Measurements from ENCODE around the gene GPC3. TPM values are rescaled to one million over a fixed set of nuclear protein-coding genes. Genes with fewer than 3 reads are reported as not detected.

The GPC3 gene
- total RNA-seq, 1 experiment from 2014 or later = 32.4 TPM

- TF ChIP-seq ZNF281 (CRISPR knock-in tag; IDR thresholded peaks at IDR 0.05) (no peak), NFYB (CRISPR knock-in tag; conservative IDR thresholded peaks at IDR 0.05; ENCODE audit: low read depth) (no peak), E2F5 (CRISPR knock-in tag; IDR thresholded peaks at IDR 0.05) (no peak)
- TF ChIP-seq, protein P1, sequence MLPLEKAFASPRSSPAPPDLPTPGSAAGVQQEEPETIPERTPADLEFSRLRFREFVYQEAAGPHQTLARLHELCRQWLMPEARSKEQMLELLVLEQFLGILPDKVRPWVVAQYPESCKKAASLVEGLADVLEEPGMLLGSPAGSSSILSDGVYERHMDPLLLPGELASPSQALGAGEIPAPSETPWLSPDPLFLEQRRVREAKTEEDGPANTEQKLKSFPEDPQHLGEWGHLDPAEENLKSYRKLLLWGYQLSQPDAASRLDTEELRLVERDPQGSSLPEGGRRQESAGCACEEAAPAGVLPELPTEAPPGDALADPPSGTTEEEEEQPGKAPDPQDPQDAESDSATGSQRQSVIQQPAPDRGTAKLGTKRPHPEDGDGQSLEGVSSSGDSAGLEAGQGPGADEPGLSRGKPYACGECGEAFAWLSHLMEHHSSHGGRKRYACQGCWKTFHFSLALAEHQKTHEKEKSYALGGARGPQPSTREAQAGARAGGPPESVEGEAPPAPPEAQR (CRISPR knock-in tag; IDR thresholded peaks at IDR 0.05) = no peak
- TF ChIP-seq, protein P2, sequence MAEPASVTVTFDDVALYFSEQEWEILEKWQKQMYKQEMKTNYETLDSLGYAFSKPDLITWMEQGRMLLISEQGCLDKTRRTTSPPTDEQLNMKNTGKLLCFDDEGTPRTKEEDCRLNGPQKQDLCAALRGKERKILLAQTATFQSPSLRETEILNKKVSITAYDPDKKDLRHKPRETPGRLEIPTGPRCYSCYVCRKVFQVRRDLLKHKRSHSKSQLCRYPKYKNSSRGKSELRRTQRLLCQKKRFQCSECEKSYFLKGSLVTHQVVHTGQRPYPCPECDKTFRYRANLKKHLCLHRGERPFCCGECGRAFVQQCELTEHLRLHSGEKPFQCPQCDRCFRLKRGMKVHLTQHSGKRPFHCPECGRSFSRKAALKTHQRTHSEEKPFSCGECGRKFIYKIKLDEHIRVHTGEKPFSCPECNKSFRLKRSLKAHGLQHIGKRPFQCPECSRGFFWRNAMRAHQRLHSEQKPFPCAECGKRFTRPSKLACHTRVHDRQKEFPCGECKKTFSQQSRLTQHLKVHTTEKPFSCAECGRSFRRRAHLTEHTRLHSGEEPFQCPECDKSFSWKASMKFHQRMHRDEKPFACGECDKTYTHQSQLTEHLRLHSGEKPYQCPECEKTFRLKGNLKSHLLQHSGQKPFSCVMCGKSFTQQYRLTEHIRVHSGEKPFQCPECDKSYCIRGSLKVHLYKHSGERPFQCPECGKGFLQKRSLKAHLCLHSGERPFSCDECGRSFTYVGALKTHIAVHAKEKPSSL (CRISPR knock-in tag; conservative IDR thresholded peaks at IDR 0.05) = no peak
These were observed 584 bp downstream of the GPC3 start (continued) for GRCh38 chrX:133984857-133985163.

- no peaks in the 10 kb centered on the region for H3K36me3 Mint-ChIP-seq
- H3K27me3 Mint-ChIP-seq (ENCODE audit: low read depth) = peaks cover 21% of the 10 kb centered on the region
- DNase-seq (ENCODE audit: low spot score) = peak; percentile 34
- H3K4me3 Mint-ChIP-seq = peak overlapping the region; percentile 77
- ChIA-PET CTCF (interaction anchor here (0.6 to 1.2 kb wide), 5 partner anchors 37 to 780 kb away, joined by 3 to 4 read pairs (median 4); no protein-coding TSS in a partner anchor), POLR2A (no interaction called here)
- no peak for ATAC-seq
- H3K9me3 Mint-ChIP-seq = no peaks in the 10 kb centered on the region
- no peak overlapping the region for H3K27ac Mint-ChIP-seq
- H3K4me1 Mint-ChIP-seq = peaks cover 47% of the 10 kb centered on the region
- TF ChIP-seq KAT7 (CRISPR knock-in tag; IDR thresholded peaks at IDR 0.05; ENCODE audit: borderline replicate concordance) = no peak
- TF ChIP-seq AFF4 (CRISPR knock-in tag; IDR thresholded peaks at IDR 0.05; ENCODE audit: borderline replicate concordance) = no peak
- TF ChIP-seq, protein P3, sequence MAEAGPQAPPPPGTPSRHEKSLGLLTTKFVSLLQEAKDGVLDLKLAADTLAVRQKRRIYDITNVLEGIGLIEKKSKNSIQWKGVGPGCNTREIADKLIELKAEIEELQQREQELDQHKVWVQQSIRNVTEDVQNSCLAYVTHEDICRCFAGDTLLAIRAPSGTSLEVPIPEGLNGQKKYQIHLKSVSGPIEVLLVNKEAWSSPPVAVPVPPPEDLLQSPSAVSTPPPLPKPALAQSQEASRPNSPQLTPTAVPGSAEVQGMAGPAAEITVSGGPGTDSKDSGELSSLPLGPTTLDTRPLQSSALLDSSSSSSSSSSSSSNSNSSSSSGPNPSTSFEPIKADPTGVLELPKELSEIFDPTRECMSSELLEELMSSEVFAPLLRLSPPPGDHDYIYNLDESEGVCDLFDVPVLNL (CRISPR knock-in tag; IDR thresholded peaks at IDR 0.05; ENCODE audit: borderline replicate concordance, low read depth) = no peak
- TF ChIP-seq FOXK1 (CRISPR knock-in tag; IDR thresholded peaks at IDR 0.05) = 0 out of 2 replicates have a peak, but pooled peaks have one; percentile 14
- no peak for TF ChIP-seq ELF4 (CRISPR knock-in tag; IDR thresholded peaks at IDR 0.05; ENCODE audit: low read depth)
- no peak for TF ChIP-seq ERG (CRISPR knock-in tag; IDR thresholded peaks at IDR 0.05)
These were observed 1.2 kb downstream of the GPC3 start for GRCh38 chrX:133983974-133984845.
